Measurements from ENCODE around the gene ELAVL3.

Gene ELAVL3

GRCh38 chr19:11486661-11487503 lies 6.0 kb upstream of the ELAVL3 start:
- no peak overlapping the region for H3K4me3 ChIP-seq (ENCODE audit: low read depth, low read length)
- no peak for TF ChIP-seq CTCF (IDR thresholded peaks at IDR 0.05; ENCODE audit: low read depth, low read length)

- no peak overlapping the region for H3K4me3 ChIP-seq (ENCODE audit: low read depth, low read length)
Measured at GRCh38 chr19:11485245-11485837, 4.5 kb upstream of the ELAVL3 start.

GRCh38 chr19:11483366-11484111 lies 2.7 kb upstream of the ELAVL3 start:
- no peak overlapping the region for H3K4me3 ChIP-seq (ENCODE audit: low read depth, low read length)
- no peak for TF ChIP-seq CTCF (IDR thresholded peaks at IDR 0.05; ENCODE audit: low read depth, low read length)

More at GRCh38 chr19:11485245-11485837, 4.5 kb upstream of the ELAVL3 start:
- no peak for TF ChIP-seq CTCF (IDR thresholded peaks at IDR 0.05; ENCODE audit: low read depth, low read length)

GRCh38 chr19:11482384-11483050 lies 1.7 kb upstream of the ELAVL3 start:
- TF ChIP-seq CTCF (IDR thresholded peaks at IDR 0.05; ENCODE audit: low read depth, low read length): peak; percentile 84
- H3K4me3 ChIP-seq (ENCODE audit: low read depth, low read length): peak overlapping the region; percentile 56

GRCh38 chr19:11481534-11482383 lies 913 bp upstream of the ELAVL3 start:
- TF ChIP-seq CTCF (IDR thresholded peaks at IDR 0.05; ENCODE audit: low read depth, low read length): no peak
- H3K4me3 ChIP-seq (ENCODE audit: low read depth, low read length): peak overlapping the region; percentile 56

GRCh38 chr19:11479898-11480714 lies 740 bp downstream of the ELAVL3 start:
- H3K4me3 ChIP-seq (ENCODE audit: low read depth, low read length): no peak overlapping the region
- no peak for TF ChIP-seq CTCF (IDR thresholded peaks at IDR 0.05; ENCODE audit: low read depth, low read length)

Data from WI38 (cell line).